ENCODE measurements around the gene TBC1D21. TPM values are rescaled to one million over a fixed set of nuclear protein-coding genes. Genes with fewer than 3 reads are reported as not detected.

Gene TBC1D21
- total and polyA plus RNA-seq, 10 of the 15 experiments (the other 5 are each of a cell fraction or from before 2014, with no cell fraction given): not detected

- H3K9ac ChIP-seq (ENCODE audit: control insufficient read depth, insufficient read depth, low read length): no peak overlapping the region
- H3K4me3 ChIP-seq: no peak overlapping the region
- no peaks in the 10 kb centered on the region for H3K36me3 ChIP-seq (ENCODE audit: control insufficient read depth in 2 of 2, insufficient read depth in 2 of 2, low read length in 1 of 2)
- ChIA-PET POLR2A (no interaction called here), CTCF (interaction anchor here (0.9 to 1.0 kb wide), 2 partner anchors 26 to 66 kb away, joined by 3 to 4 read pairs; partner anchors contain the start of gene TBC1D21), RAD21 (ENCODE audit: unreplicated experiment) (no interaction called here), SMC1A (ENCODE audit: uncharacterized antibody, unreplicated experiment) (no interaction called here)
- DNase-seq (ENCODE audit: low read depth, low spot score) (no peak), ATAC-seq (no peak), FAIRE-seq (no peak)
- H3K27me3 ChIP-seq (replicated peaks in 1 of 2; ENCODE audit: control insufficient read depth in 2 of 2, insufficient read depth in 2 of 2, low read length in 1 of 2): peaks cover 0 to 3% of the 10 kb centered on the region in 2 experiments; a peak in 2 of 4 replicates
- in situ Hi-C loops (cut with MboI): no loop called here
- no peak overlapping the region for H3K27ac ChIP-seq (ENCODE audit: control insufficient read depth, insufficient read depth)
- no peak for TF ChIP-seq MEF2A (IDR thresholded peaks at IDR 0.05; ENCODE audit: insufficient read depth, low read depth, low read length)
- TF ChIP-seq POLR2A (IDR thresholded peaks at IDR 0.05; ENCODE audit: low read depth, low read length): no peak
- TF ChIP-seq KDM1A (IDR thresholded peaks at IDR 0.05; ENCODE audit: borderline replicate concordance): no peak
- no peak for TF ChIP-seq ZBTB4 (CRISPR knock-in tag; IDR thresholded peaks at IDR 0.05)
- TF ChIP-seq RB1 (IDR thresholded peaks at IDR 0.05; ENCODE audit: borderline replicate concordance): no peak
- TF ChIP-seq SUPT20H (IDR thresholded peaks at IDR 0.05; ENCODE audit: borderline replicate concordance, control insufficient read depth, low read depth, low read length): no peak
- no peak for TF ChIP-seq YBX1 (IDR thresholded peaks at IDR 0.05)
- no peak for TF ChIP-seq NKRF (conservative IDR thresholded peaks at IDR 0.05)
- H3K4me2 ChIP-seq (ENCODE audit: control insufficient read depth, insufficient read depth): no peak overlapping the region
- H3K79me2 ChIP-seq (ENCODE audit: control insufficient read depth, insufficient read depth, low read length): no peaks in the 10 kb centered on the region
- intact Hi-C loops (cut with micrococcal nuclease; ENCODE audit: unreplicated experiment): no loop called here
- no peak overlapping the region for H2AFZ ChIP-seq (ENCODE audit: control insufficient read depth, low read depth, low read length)
- WGBS (ENCODE audit: insufficient coverage, insufficient replicate concordance, low lambda C conversion rate, missing lambda C conversion rate): 54% methylated on average over 15 of the region's 15 CpGs
- no peaks in the 10 kb centered on the region for H4K20me1 ChIP-seq (ENCODE audit: control insufficient read depth, insufficient read depth)
- no peaks in the 10 kb centered on the region for H3K9me3 ChIP-seq (replicated peaks; ENCODE audit: control insufficient read depth, insufficient read depth, low read length)
- no TSS peak for BruUV-seq (replicated peaks)
- no peaks in the 10 kb centered on the region for H3K4me1 ChIP-seq (ENCODE audit: control insufficient read depth, insufficient read depth, low read length)
Measured at GRCh38 chr15:73899197-73900094, 26.1 kb downstream of the TBC1D21 start.
